ENCODE results near the gene MMP24OS.
A peak's percentile ranks its signal among the peaks of the same experiment; 100 is the strongest.

Gene MMP24OS

GRCh38 chr20:35291654-35292503, 14.0 kb upstream of the MMP24OS start, which contains the start of gene FAM83C:
Gene FAM83C (minus strand): TSS chr20:35292425. CDS start chr20:35292304, 121 bp downstream.
- no peak for DNase-seq (ENCODE audit: low spot score)

DNA sequence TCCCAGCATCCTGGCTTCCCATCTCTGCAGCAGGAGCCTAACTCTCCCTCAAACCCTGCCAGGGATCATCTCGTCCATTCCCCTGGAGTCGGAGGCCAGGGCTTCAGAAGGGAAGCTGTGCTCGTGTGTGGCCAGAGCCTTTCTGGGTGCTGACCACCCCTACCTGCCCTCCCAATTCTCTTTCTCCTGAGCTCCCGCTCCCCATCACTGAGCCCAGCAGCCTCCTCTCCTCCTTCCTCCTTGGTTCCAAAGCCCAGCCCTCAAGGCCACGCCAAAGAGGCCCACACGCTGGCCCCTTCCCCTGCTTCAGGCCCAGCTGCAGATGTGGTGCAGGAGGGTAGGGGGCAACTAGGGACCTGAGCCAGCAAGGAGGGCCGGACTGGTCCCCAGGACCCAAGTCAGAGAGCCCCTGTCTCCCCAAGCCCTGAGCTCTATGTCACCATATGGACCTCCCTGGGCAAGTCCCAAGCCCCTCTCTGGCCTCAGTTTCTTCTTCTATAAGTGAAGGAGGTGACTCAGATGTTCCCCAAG, 13.0 kb upstream of the MMP24OS start:
- no peak for DNase-seq (ENCODE audit: low spot score)

DNA sequence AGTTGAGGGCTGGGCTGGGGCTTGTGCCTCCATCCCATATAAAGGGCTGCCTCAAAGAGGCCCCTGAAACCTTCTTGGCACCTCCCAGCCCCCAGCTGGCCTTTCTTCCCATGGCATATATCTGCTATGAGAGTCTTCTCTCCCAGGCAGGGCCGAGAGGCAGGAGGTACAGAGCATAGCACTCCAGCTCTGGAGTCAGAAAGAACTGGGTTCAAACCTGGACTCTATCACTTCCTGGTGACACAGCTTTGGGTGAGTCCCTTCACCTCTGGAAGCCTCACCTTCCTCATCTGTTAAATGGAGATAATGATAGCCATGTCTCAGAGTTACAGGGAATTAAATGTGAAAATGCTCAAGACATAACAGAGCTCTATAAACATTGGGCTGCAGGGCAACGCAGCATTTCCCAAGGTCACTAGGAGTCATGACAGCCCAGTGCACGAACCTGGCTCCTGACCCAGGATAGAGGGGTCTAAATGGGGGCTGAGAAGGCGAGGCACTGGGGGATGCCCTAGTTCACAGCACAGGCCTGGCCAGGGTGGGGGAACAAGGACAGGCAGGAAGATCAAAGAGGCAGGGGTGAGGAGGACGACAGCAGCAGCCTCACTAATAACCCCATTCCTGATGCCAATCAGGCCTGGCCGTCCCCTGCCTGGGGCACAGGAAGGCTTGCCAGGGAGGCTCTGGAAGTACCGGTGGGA, 12.4 kb upstream of the MMP24OS start:
- DNase-seq (ENCODE audit: low spot score), result no peak

- no peak for DNase-seq (ENCODE audit: low spot score)
These were observed 10.6 kb upstream of the MMP24OS start for GRCh38 chr20:35288325-35289060.

GRCh38 chr20:35287509-35288324, 9.8 kb upstream of the MMP24OS start:
- DNase-seq (ENCODE audit: low spot score), result no peak

DNA sequence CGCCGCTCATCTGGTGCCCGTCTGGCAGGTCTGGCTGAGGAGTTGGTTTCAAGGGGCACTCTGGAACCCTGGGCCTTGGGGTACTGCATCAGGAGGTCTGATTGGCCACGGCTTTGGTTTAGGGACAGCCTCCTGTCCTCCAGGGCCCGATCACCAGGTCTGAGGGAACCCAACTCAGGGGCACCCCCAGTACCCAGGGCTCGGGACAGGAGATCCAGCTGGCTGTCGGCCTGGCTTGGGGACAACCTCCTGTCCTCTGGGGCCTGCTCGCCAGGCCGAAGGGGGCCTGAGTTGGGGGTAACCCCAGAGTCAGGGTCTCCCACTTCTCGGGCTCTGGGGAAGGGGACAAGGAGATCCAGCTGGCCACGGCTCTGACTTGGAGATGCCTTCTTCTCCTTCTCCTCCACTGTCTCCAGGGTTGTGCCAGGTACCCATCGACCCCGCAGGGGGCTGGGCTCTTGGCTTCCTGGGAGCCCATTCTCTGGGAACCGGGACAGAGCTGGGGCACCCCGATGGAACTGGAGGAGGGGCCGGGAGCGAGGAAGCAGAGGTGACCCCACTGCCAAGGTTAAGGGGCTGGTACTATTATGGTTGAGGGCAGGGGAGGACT, 9.1 kb upstream of the MMP24OS start:
- no peak for DNase-seq (ENCODE audit: low spot score)

DNA sequence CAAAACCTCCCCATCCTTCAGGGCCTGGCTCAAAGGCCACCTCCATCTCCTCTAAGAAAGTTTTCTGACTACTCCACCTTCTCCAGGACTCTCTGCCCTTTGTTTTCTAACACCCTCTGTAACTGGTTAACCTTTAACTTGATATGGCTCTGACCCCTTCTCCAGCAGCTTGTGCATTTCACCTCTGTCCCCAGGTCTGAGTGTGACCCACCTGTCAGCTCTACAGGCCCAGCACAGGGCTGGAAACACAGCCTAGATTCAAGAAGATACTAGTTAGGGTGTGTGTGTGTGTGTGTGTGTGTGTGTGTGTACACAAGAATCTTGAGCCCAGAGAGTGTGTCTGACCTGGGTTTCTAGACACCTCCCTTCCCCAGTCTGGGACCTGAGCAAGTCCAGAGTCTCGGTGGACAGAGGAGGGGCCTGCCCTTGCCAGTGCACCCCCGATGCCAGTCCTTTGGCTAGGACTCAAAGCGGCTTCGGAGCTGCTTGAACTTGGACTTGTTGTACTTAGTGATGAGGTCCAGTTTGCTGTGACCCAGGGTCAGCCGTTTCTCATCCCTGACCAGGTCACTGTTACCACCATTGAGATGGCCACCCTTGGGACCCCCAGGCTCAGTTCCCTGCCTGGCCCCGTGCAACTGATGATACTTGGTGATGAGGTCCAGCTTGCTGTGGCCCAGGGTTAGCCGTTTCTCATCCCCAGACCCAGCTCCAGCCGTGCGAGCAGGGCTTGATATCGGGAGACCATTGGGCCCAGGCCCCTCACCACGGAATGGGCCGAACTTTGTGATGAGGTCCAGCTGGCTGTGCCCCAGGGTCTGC, 8.4 kb upstream of the MMP24OS start:
- DNase-seq (ENCODE audit: low spot score), result no peak

GRCh38 chr20:35285806-35286076, 7.8 kb upstream of the MMP24OS start:
- peak; percentile 46 for DNase-seq (ENCODE audit: low spot score)

DNA sequence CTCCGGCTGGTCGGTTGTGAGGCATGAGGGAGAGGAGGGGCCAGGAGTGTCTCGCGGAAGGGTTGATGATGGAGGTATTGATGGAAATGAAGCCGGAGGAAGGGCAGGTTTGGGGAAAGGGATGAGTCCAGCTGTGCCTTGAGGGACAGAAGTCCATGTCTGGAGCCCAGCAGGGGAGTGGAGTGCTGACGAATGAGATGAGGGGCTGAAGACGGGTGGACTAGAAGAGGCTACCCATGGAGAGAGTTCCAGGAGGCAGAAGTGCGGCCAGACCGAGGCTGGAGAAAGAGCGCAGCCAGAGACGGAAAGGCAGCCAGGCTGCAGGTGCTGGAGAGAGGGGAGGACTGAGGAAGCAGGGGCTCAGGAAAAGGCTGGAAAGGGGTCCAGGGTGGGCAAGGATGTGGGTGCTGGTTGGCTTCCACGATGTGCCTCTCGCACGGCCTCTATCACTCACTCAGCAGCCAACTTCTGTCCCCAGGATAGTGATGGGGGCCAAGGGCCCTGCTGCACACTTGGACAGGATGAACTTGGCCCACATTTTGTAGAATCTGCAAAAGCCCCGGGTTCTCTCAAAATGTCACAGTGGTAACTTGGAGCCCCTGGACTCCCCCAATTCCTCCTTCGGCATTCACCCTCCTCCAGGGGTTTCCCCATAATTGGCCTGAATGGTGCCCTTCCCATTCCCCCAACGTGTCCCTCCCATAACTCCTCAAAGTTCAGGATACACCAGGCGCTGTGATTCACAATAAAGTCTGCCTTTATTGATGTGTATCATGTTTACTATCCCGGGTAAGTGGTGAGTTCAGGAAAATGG, 7.3 kb upstream of the MMP24OS start:
- no peak for DNase-seq (ENCODE audit: low spot score)

DNA sequence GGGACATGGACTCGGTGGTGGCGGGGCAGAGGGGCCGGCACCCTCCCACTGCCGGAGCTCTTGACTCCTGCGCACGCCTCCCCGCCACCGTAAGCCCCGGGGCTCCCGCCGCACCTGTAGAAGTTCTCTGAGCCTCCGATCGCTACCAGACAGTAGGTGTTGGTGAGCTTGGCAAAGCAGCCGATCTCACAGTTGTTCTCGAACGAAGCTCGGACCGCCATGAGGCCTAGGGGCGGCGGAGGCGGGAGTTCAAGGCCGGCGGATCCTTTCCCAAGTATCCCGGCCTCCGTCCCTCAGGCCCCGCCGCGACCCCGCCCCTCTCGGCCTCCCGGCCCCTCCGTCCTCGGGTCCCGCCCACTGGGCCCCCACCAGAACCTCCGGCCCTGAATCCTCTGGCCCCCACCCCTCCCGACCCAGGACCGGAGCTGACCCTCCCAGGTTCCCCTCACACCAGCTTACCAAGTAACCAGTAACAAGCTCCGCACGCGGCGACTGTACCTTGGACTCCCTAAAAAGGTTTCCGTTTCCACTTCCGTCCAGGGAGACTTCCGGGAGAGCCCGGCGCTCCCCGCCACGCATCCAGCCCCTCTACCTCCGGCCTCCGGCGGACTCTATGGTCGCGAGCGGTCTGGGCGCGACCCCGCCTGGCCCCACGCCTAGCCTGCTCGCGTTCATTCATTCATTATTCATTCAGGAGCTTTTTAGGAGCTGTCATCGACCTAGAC, 6.5 kb upstream of the MMP24OS start, which contains the start of gene EIF6:
TSS of gene EIF6 (minus strand) at position 506 of the 725 bp plus-strand sequence. CDS start at position 221, 285 bp downstream.
- peak; percentile 94 for DNase-seq (ENCODE audit: low spot score)

DNA sequence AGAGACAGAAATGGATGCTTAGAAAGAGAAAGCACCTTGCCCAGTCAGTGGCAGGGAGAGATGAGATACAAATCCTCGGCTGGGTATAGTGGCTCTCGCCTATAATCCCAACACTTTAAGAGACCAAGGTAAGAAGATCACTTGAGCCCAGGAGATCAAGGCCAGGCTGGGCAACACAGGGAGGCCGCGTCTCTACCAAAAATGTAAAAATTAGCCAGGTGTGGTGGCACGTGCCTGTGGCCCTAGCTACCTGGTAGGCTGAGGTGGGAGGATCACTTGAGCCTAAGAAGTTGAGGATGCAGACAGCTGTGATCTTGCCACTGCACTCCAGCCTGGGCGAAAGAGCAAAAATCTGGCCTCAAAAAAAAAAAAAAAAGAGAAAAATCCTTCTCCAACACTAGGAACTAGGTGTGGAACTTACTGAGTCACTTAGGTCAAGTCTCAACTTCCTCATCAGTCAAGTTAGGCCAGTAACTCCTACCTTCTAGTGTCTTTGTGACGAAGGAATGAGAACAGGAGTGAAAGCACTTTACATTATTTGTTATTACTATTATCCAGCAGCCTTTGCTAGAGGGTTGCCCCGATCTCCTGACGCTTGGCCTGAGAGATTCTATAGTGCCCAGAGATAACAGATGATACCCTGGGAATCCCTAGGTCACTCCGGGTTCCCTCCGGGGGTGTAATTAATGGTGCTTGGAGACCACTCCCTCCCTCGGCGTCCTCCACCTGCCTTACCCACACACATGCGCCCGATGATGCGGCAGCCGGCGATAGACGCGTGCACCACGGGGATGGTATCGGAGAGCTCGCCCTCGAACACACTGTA, 5.7 kb upstream of the MMP24OS start:
- DNase-seq (ENCODE audit: low spot score), result peak; percentile 63

DNA sequence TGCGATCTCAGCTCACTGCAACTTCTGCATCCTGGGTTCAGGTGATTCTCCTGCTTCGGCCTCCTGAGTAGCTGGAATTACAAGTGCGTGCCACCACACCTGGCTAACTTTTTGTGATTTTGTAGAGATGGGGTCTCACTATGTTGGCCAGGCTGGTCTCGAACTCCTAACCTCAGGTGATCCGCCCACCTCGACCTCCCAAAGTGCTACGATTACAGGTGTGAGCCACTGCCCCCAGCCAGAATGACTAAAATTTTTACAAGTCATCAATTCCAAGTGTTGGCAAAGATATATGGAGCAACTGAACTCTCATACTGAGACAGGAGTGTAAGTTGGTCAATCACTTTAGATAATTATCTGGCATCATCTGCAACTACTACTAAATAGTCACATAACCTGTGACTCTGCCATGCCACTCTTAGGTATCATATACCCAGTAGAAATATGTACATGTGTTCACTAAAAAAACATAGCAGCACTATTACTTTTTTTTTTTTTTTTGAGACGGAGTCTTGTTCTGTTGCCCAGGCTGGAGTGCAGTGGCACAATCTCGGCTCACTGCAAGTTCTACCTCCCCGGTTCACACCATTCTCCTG, 3.7 kb upstream of the MMP24OS start:
- no peak for DNase-seq (ENCODE audit: low spot score)

DNA sequence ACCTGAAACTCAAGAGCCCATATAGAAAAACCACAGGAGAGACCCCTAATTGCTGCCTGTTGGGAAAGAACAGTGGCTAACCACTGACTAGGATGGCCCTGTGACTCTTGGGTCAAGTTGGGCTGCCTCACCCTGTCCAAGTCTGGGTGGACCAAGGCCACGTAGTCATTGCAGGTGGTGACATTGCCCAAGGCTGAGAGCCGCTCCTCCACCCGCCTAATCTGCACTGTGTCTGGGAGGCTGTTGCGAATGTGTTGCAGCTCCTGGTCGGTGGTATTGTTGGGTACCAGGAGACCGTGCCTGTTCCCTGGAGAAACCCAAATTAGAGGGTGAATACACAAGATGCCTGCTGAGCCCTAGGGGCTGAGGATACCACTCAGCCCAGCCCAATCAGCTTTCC, 2.6 kb upstream of the MMP24OS start:
- DNase-seq (ENCODE audit: low spot score), result no peak

- DNase-seq (ENCODE audit: low spot score), result no peak
These were observed 1.7 kb upstream of the MMP24OS start for GRCh38 chr20:35279533-35280174.

DNA sequence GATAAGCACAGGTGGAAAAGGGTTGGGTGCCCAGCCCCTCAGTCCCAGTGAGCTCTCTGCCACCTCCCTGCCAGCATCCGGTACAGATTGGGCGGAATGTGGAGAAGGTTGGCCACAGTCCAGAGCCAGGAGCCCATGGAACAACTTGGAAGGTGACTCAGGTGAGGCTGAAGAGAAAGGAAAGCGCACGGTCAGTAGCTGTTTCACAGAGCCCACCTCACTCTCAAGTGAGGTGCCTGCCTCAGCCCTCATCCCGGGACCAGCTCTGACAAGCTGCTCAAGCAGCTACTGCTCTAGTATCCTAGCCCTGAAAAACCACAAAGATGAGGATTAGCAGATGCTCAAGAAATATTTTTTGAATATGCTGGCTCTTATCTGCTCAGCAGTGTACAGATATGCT, 1.1 kb upstream of the MMP24OS start:
- peak; percentile 82 for DNase-seq (ENCODE audit: low spot score)

GRCh38 chr20:35277127-35277526, 795 bp downstream of the MMP24OS start:
- no peak for DNase-seq (ENCODE audit: low spot score)

DNA sequence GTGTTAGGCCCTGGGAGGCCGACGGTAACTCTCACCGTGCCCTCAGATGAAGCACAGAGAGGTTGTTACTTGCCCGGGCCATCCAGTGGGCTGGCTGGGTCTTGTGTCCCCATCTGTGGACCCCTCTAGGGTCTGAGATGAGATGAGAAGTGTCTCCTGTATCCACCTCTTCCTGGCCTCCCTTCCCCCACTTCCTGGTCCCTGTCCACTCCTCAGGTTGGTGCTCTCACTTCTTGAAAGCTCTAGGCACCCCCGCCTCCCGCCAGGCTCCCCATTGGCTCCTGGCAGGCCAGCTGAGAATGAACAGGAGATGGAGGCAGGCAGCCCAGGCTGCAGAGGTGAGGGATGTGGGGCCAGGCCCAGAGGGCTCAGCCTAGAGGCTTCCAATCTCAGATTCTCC, 1.5 kb downstream of the MMP24OS start:
- peak; percentile 47 for DNase-seq (ENCODE audit: low spot score)

Measured in kidney tubule cell (primary cell).